K562 (cell line): ENCODE data around the gene CLK3. TPM values are rescaled to one million over a fixed set of nuclear protein-coding genes. Genes with fewer than 3 reads are reported as not detected.

ENCODE experiments used
- ATAC-seq: fragments of 200-7000 bp; cut with Tn5 transposase; 3 replicates; pipeline ENCODE4 v1.9.1; 2020; ENCODE audit warnings: moderate library complexity
- BruUV-seq: library from RNA; stranded (reverse); fragments of 400-500 nt; replicated peaks from 2 replicates; lab custom pipeline; 2021; lab: Mats Ljungman, UMichigan
- CTCF ChIA-PET: fragments of 300-600 bp; formaldehyde crosslinking; extraction: SDS; loops from one replicate; lab custom pipeline; 2021; ENCODE audit warnings: low intra/inter-chr PET ratio; lab: Yijun Ruan, JAX
- POLR2A ChIA-PET: fragments of 300-600, 350-650 bp; sonication (Branson Sonifier 250); formaldehyde crosslinking; extraction: SDS; loops from one replicate; lab custom pipeline; 2021; ENCODE audit warnings: antibody characterized with exemption, inconsistent platforms; lab: Yijun Ruan, JAX
- DNase-seq, 4 experiments: peaks; one replicate each; pipeline versions ENCODE4 v3.0.0 to v3.0.0-alpha.2; 2011 to 2018; ENCODE audit warnings: low spot score in 3 of 4, mixed read lengths in 3 of 4; ENCODE audit errors: extremely low read depth in 1 of 4
- FAIRE-seq: peaks from 2 replicates; lab custom pipeline; 2011; peaks lifted over from hg19 to GRCh38; lab: Jason Lieb, UNC
- H2AFZ ChIP-seq: 2 replicates; pipeline ENCODE4 v1.6.0; 2011; ENCODE audit warnings: low read depth, low read length, control low read depth, inconsistent platforms
- H3K27ac ChIP-seq: fragments of 200-600 bp; 3 replicates; pipeline ENCODE4 v1.8.0; 2011; ENCODE audit warnings: low read depth, mild to moderate bottlenecking, control low read depth, inconsistent platforms, low read length, moderate library complexity, mixed read lengths; ENCODE audit errors: extremely low read depth
- H3K27me3 ChIP-seq, 2 experiments: fragments of 300-600 bp in 1 of 2; 2 replicates in 1 of 2; 3 replicates in 1 of 2; pipeline versions ENCODE4 v1.6.0 to v1.8.0; 2011; ENCODE audit warnings: inconsistent platforms in 2 of 2, low read length in 2 of 2, mild to moderate bottlenecking in 1 of 2, mixed read lengths in 1 of 2, moderate library complexity in 1 of 2; ENCODE audit not compliant: control insufficient read depth in 2 of 2, insufficient read depth in 2 of 2
- H3K36me3 ChIP-seq: fragments of 300-600 bp; 3 replicates; pipeline ENCODE4 v1.8.0; 2011; ENCODE audit warnings: mild to moderate bottlenecking, low read length, inconsistent platforms; ENCODE audit not compliant: control insufficient read depth, insufficient read depth
- H3K4me1 ChIP-seq, 2 experiments: fragments of 200-600 bp in 1 of 2; replicated peaks in 1 of 2; 2 replicates in 1 of 2; 3 replicates in 1 of 2; pipeline versions ENCODE4 v1.5.1 to v1.8.0; 2011; ENCODE audit warnings: inconsistent platforms in 2 of 2, low read length in 2 of 2, mild to moderate bottlenecking in 1 of 2, mixed read lengths in 1 of 2, moderate library complexity in 1 of 2; ENCODE audit not compliant: control insufficient read depth in 2 of 2, insufficient read depth in 2 of 2
- H3K4me2 ChIP-seq: 2 replicates; pipeline ENCODE4 v1.6.1; 2011; ENCODE audit warnings: low read length, control low read depth, inconsistent platforms, mixed read lengths; ENCODE audit not compliant: insufficient read depth
- H3K4me3 ChIP-seq: fragments of 200-600 bp; sonication (generic), shearing (Covaris generic); 2 replicates; pipeline ENCODE4 v1.5.1; 2016; ENCODE audit warnings: control low read depth, inconsistent platforms
- H3K79me2 ChIP-seq: fragments of 200-600 bp; 3 replicates; pipeline ENCODE4 v1.8.0; 2011; ENCODE audit warnings: low read length, inconsistent platforms; ENCODE audit not compliant: control insufficient read depth, insufficient read depth
- H3K9ac ChIP-seq, 2 experiments: 2 replicates each; pipeline versions ENCODE4 v1.6.0 to v1.6.1; 2011; ENCODE audit warnings: low read depth in 2 of 2, low read length in 2 of 2, control low read depth in 1 of 2, inconsistent platforms in 1 of 2, mild to moderate bottlenecking in 1 of 2, mixed read lengths in 1 of 2; ENCODE audit not compliant: insufficient read depth in 1 of 2
- H3K9me1 ChIP-seq: one replicate; pipeline ENCODE4 v1.6.0; 2011; ENCODE audit warnings: inconsistent platforms, mild to moderate bottlenecking, low read length, moderate library complexity; ENCODE audit not compliant: control insufficient read depth, insufficient read depth
- H3K9me3 ChIP-seq: replicated peaks from 2 replicates; pipeline ENCODE4 v1.5.1; 2011; ENCODE audit warnings: low read depth, low read length, inconsistent platforms; ENCODE audit not compliant: control insufficient read depth, insufficient read depth
- H4K20me1 ChIP-seq: replicated peaks from 2 replicates; pipeline ENCODE4 v1.6.1; 2011; ENCODE audit warnings: low read length, inconsistent platforms, mixed read lengths; ENCODE audit not compliant: control insufficient read depth, insufficient read depth
- DPF2 ChIP-seq: fragments of 450-650 bp; IDR thresholded peaks from 2 replicates; pipeline ENCODE4 v1.6.1; 2016
- MAFF ChIP-seq: IDR thresholded peaks from 2 replicates; pipeline ENCODE4 v1.6.1; 2012; ENCODE audit warnings: low read length, improper control_type of control experiment
- MEIS2 ChIP-seq: fragments of 450-650 bp; IDR thresholded peaks from 2 replicates; pipeline ENCODE4 v1.6.1; 2014; ENCODE audit warnings: mild to moderate bottlenecking; ENCODE audit not compliant: partially characterized antibody
- PBX2 ChIP-seq, 2 experiments: IDR thresholded peaks in 1 of 2; conservative IDR thresholded peaks in 1 of 2; 2 replicates each; pipeline ENCODE4 v1.6.1; 2016; ENCODE audit warnings: low read depth in 2 of 2, mild to moderate bottlenecking in 1 of 2, missing compliant biosample characterization in 1 of 2, missing genetic modification characterization in 1 of 2, moderate library complexity in 1 of 2
- WGBS: fragments of 100-300 bp; shearing (Covaris generic); methylation state at CpG from one replicate; pipeline ENCODE4 v1.1.6; 2016; ENCODE audit warnings: low coverage, mixed read lengths; ENCODE audit not compliant: insufficient coverage; ENCODE audit errors: missing lambda C conversion rate; 5-methylcytosine and 5-hydroxymethylcytosine counted together
- in situ Hi-C: fragments of 300-500 bp; cut with MboI; formaldehyde crosslinking; loops from 4 replicates; pipeline ENCODE4 v1.15.0; 2018; ENCODE audit warnings: inconsistent platforms, mixed read lengths
- intact Hi-C: fragments of 100-400 bp; cut with micrococcal nuclease; formaldehyde crosslinking; loops from 2 replicates; pipeline ENCODE4 v1.14.2; 2022
- polyA plus RNA-seq, 8 experiments: library from polyadenylated mRNA; depleted of rRNA in 4 of 8; stranded (reverse) in 5 of 8; unstranded in 3 of 8; fragments of >200 nt; fragmentation: Nextera tagmentation in 2 of 8; fragmentation: Illumina TruSeq in 1 of 8; extraction: Ambion mirVana in 2 of 8; extraction: Trizol in 1 of 8; gene quantifications; 2 replicates each; pipeline versions ENCODE4 v1.2.1 to v1.2.3, GENCODE V29; 2011 to 2014; ENCODE audit warnings: inconsistent platforms in 1 of 8, missing spikeins in 1 of 8
- total RNA-seq, 7 experiments: library from RNA; depleted of rRNA in 6 of 7; stranded (reverse); fragments of >200 nt in 6 of 7; fragmentation: Illumina TruSeq in 2 of 7; extraction: Trizol in 2 of 7; gene quantifications; 2 replicates each; pipeline versions ENCODE4 v1.2.1 to v1.2.3, GENCODE V29; 2011 to 2021; ENCODE audit warnings: low replicate concordance in 1 of 7

CLK3 gene
- total and polyA plus RNA-seq, 9 of the 15 experiments (the other 6 are each of a cell fraction or from before 2014, with no cell fraction given) = 1.2 to 95.2 (median 51.7) TPM

GRCh38 chr15:74584204-74584603 lies 31.4 kb upstream of the CLK3 start:
- no peak for DNase-seq
- Histone ChIP-seq H3K27me3 (no peaks in the 10 kb centered on the region), H3K9me3 (no peaks in the 10 kb centered on the region)
- TF ChIP-seq PBX2 (CRISPR knock-in tag; IDR thresholded peaks at IDR 0.05; ENCODE audit: low read depth) = no peak
- peak; percentile 44; the same call in 1 of the 2 replicates for TF ChIP-seq PBX2 (tag; conservative IDR thresholded peaks at IDR 0.05; ENCODE audit: low read depth)
- no peak for TF ChIP-seq DPF2
- TF ChIP-seq MEIS2 = peak; percentile 68
- TF ChIP-seq MAFF = no peak
- TF ChIP-seq, all 486 proteins: peak for 2
- Histone ChIP-seq H3K27ac (no peak overlapping the region), H2AFZ (no peak overlapping the region), H3K9me1 (peaks cover 12% of the 10 kb centered on the region), H3K9ac (no peak overlapping the region), H3K36me3 (no peaks in the 10 kb centered on the region), H4K20me1 (peaks cover 27% of the 10 kb centered on the region), H3K4me2 (no peak overlapping the region), H3K79me2 (no peaks in the 10 kb centered on the region), H3K4me3 (no peak overlapping the region), H3K4me1 (peaks cover 20 to 27% of the 10 kb centered on the region in 2 experiments; a peak in 4 of 5 replicates)
- no TSS peak for BruUV-seq
- POLR2A ChIA-PET = interaction anchor here (1.2 to 1.4 kb wide), 2 partner anchors 8 to 16 kb away, joined by 4 read pairs; no protein-coding TSS in a partner anchor
- WGBS = 46% methylated on average over 2 of the region's 2 CpGs
- in situ Hi-C loops (no loop called here), intact Hi-C loops (loop anchor here (2.0 kb wide), 1 partner anchor 37 kb away; no protein-coding TSS in a partner anchor)
- CTCF ChIA-PET = no interaction called here
- ATAC-seq (no peak), FAIRE-seq (no peak)
